IMR-90 (cell line): ENCODE measurements around the gene MACF1. TPM values are rescaled to one million over a fixed set of nuclear protein-coding genes. Genes with fewer than 3 reads are reported as not detected.

Experiments used
- ATAC-seq: fragments of 200-7000 bp; cut with Tn5 transposase; 2 replicates; pipeline ENCODE4 v1.9.1; 2020; ENCODE audit warnings: low read depth, mild to moderate bottlenecking, moderate library complexity
- BruUV-seq: library from RNA; stranded (reverse); fragments of 400-500 nt; replicated peaks from 2 replicates; lab custom pipeline; 2021; lab: Mats Ljungman, UMichigan
- CTCF ChIA-PET: fragments of 300-600 bp; formaldehyde crosslinking; extraction: SDS; loops from one replicate; lab custom pipeline; 2021; ENCODE audit warnings: antibody characterized with exemption; lab: Yijun Ruan, JAX
- POLR2A ChIA-PET: fragments of 300-600 bp; sonication (Branson Sonifier 250); formaldehyde crosslinking; loops from one replicate; lab custom pipeline; 2022; ENCODE audit warnings: antibody characterized with exemption; ENCODE audit not compliant: unreplicated experiment; lab: Charles Lee
- DNase-seq: peaks from one replicate; pipeline ENCODE4 v3.0.0; 2013
- H2AFZ ChIP-seq: replicated peaks from 2 replicates; pipeline ENCODE3; 2013; ENCODE audit warnings: low read length, mild to moderate bottlenecking; ENCODE audit not compliant: poor library complexity
- H2AK5ac ChIP-seq: 2 replicates; pipeline ENCODE4 v1.6.1; 2013; ENCODE audit warnings: low read depth, low read length, inconsistent platforms
- H2AK9ac ChIP-seq: replicated peaks from 2 replicates; pipeline ENCODE3; 2013; ENCODE audit warnings: mild to moderate bottlenecking, low read depth, low read length, moderate library complexity; ENCODE audit not compliant: poor library complexity
- H2BK120ac ChIP-seq: 2 replicates; pipeline ENCODE4 v1.6.1; 2013; ENCODE audit warnings: low read depth, low read length, inconsistent platforms
- H2BK15ac ChIP-seq: 3 replicates; pipeline ENCODE4 v1.6.1; 2013; ENCODE audit warnings: low read depth, low read length, inconsistent platforms
- H2BK20ac ChIP-seq: 2 replicates; pipeline ENCODE4 v1.6.1; 2013; ENCODE audit warnings: low read depth, mild to moderate bottlenecking, inconsistent platforms, low read length, moderate library complexity
- H2BK5ac ChIP-seq: 2 replicates; pipeline ENCODE4 v1.6.1; 2013; ENCODE audit warnings: mild to moderate bottlenecking, low read depth, low read length, inconsistent platforms; ENCODE audit not compliant: poor library complexity, severe bottlenecking
- H3K14ac ChIP-seq: replicated peaks from 2 replicates; pipeline ENCODE4 v1.6.1; 2013; ENCODE audit warnings: low read depth, low read length, inconsistent platforms
- H3K18ac ChIP-seq: 2 replicates; pipeline ENCODE4 v1.6.1; 2013; ENCODE audit warnings: low read depth, low read length, control low read depth
- H3K23ac ChIP-seq: 2 replicates; pipeline ENCODE4 v1.6.1; 2013; ENCODE audit warnings: low read depth, low read length, inconsistent platforms
- H3K27ac ChIP-seq: 2 replicates; pipeline ENCODE4 v1.5.1; 2013; ENCODE audit warnings: mild to moderate bottlenecking, control low read depth, low read length; ENCODE audit not compliant: insufficient read depth
- H3K27me3 ChIP-seq: 2 replicates; pipeline ENCODE4 v1.6.1; 2013; ENCODE audit warnings: low read length; ENCODE audit not compliant: control insufficient read depth, insufficient read depth
- H3K36me3 ChIP-seq: 2 replicates; pipeline ENCODE4 v1.6.1; 2013; ENCODE audit warnings: low read length, mixed read lengths; ENCODE audit not compliant: control insufficient read depth, insufficient read depth
- H3K4ac ChIP-seq: 2 replicates; pipeline ENCODE4 v1.6.1; 2013; ENCODE audit warnings: low read depth, low read length, inconsistent platforms
- H3K4me1 ChIP-seq: 2 replicates; pipeline ENCODE4 v1.6.1; 2013; ENCODE audit warnings: low read length, mixed read lengths; ENCODE audit not compliant: control insufficient read depth, insufficient read depth
- H3K4me2 ChIP-seq: 2 replicates; pipeline ENCODE4 v1.6.1; 2013; ENCODE audit warnings: low read depth, mild to moderate bottlenecking, control low read depth, low read length, moderate library complexity
- H3K4me3 ChIP-seq: 2 replicates; pipeline ENCODE4 v1.5.1; 2013; ENCODE audit warnings: low read depth, mild to moderate bottlenecking, control low read depth, low read length, moderate library complexity; ENCODE audit not compliant: insufficient read depth
- H3K56ac ChIP-seq: 2 replicates; pipeline ENCODE4 v1.6.1; 2013; ENCODE audit warnings: low read length, inconsistent platforms; ENCODE audit not compliant: insufficient read depth; ENCODE audit errors: extremely low read depth
- H3K79me1 ChIP-seq, 2 experiments: 2 replicates each; pipeline ENCODE4 v1.6.1; 2013; ENCODE audit warnings: low read length in 2 of 2, inconsistent platforms in 1 of 2, low read depth in 1 of 2
- H3K9ac ChIP-seq: 2 replicates; pipeline ENCODE4 v1.6.1; 2013; ENCODE audit warnings: low read depth, low read length, control low read depth
- H3K9me1 ChIP-seq: 2 replicates; pipeline ENCODE4 v1.6.1; 2013; ENCODE audit warnings: low read length, inconsistent platforms; ENCODE audit not compliant: insufficient read depth
- H3K9me3 ChIP-seq: 2 replicates; pipeline ENCODE4 v1.6.1; 2013; ENCODE audit warnings: low read length; ENCODE audit not compliant: control insufficient read depth, insufficient read depth
- H4K20me1 ChIP-seq: 2 replicates; pipeline ENCODE4 v1.6.1; 2013; ENCODE audit warnings: low read length, inconsistent platforms; ENCODE audit not compliant: insufficient read depth
- H4K5ac ChIP-seq: 2 replicates; pipeline ENCODE4 v1.6.1; 2013; ENCODE audit warnings: mild to moderate bottlenecking, low read depth, low read length, control low read depth
- H4K8ac ChIP-seq, 2 experiments: 2 replicates each; pipeline ENCODE4 v1.6.1; 2013; ENCODE audit warnings: low read depth in 2 of 2, low read length in 2 of 2, control low read depth in 1 of 2, inconsistent platforms in 1 of 2
- H4K91ac ChIP-seq: 2 replicates; pipeline ENCODE4 v1.6.1; 2013; ENCODE audit warnings: low read depth, low read length, inconsistent platforms; ENCODE audit not compliant: insufficient read depth
- CHD1 ChIP-seq: IDR thresholded peaks from 2 replicates; pipeline ENCODE4 v1.6.1; 2012; ENCODE audit warnings: low read depth, low read length, improper control_type of control experiment
- CTCF ChIP-seq: conservative IDR thresholded peaks from 2 replicates; pipeline ENCODE4 v1.5.1; 2012; ENCODE audit warnings: mild to moderate bottlenecking, low read depth, low read length, improper control_type of control experiment
- MAZ ChIP-seq: IDR thresholded peaks from 2 replicates; pipeline ENCODE4 v1.6.1; 2012; ENCODE audit warnings: low read depth, mild to moderate bottlenecking, low read length, improper control_type of control experiment, moderate library complexity, borderline replicate concordance
- WGBS, 2 experiments: methylation state at CpG; one replicate each; pipeline versions ENCODE4 v1.1.5 to v1.1.7; 2013; ENCODE audit warnings: missing lambda C conversion rate in 2 of 2; ENCODE audit not compliant: insufficient read length in 1 of 2; ENCODE audit errors: extremely low coverage in 2 of 2; 5-methylcytosine and 5-hydroxymethylcytosine counted together
- dilution Hi-C: fragments of 300-500 bp; cut with HindIII; formaldehyde crosslinking; loops from one replicate; pipeline ENCODE4 v1.14.3; 2018; ENCODE audit warnings: low sequenced_read_pairs; ENCODE audit not compliant: unreplicated experiment
- in situ Hi-C: fragments of 300-500 bp; cut with MboI; formaldehyde crosslinking; loops from 3 replicates; pipeline ENCODE4 v1.14.3; 2019; ENCODE audit warnings: low sequenced_read_pairs, inconsistent platforms, mixed read lengths
- intact Hi-C: fragments of 100-400 bp; cut with micrococcal nuclease; formaldehyde crosslinking; loops from 2 replicates; pipeline ENCODE4 v1.10.0; 2022
- polyA plus RNA-seq, 3 experiments: library from polyadenylated mRNA; depleted of rRNA; stranded (reverse); fragments of >200 nt; gene quantifications; 2 replicates each; pipeline ENCODE4 v1.2.3, GENCODE V29; 2012; ENCODE audit warnings: low replicate concordance in 1 of 3
- total RNA-seq: library from RNA; depleted of rRNA; stranded (reverse); fragments of >200 nt; gene quantifications from 2 replicates; pipeline ENCODE4 v1.2.3, GENCODE V29; 2012

Gene MACF1
- total and polyA plus RNA-seq, 2 of the 4 experiments (the other 2 are of a cell fraction), result 67.6 to 369 TPM

DNA sequence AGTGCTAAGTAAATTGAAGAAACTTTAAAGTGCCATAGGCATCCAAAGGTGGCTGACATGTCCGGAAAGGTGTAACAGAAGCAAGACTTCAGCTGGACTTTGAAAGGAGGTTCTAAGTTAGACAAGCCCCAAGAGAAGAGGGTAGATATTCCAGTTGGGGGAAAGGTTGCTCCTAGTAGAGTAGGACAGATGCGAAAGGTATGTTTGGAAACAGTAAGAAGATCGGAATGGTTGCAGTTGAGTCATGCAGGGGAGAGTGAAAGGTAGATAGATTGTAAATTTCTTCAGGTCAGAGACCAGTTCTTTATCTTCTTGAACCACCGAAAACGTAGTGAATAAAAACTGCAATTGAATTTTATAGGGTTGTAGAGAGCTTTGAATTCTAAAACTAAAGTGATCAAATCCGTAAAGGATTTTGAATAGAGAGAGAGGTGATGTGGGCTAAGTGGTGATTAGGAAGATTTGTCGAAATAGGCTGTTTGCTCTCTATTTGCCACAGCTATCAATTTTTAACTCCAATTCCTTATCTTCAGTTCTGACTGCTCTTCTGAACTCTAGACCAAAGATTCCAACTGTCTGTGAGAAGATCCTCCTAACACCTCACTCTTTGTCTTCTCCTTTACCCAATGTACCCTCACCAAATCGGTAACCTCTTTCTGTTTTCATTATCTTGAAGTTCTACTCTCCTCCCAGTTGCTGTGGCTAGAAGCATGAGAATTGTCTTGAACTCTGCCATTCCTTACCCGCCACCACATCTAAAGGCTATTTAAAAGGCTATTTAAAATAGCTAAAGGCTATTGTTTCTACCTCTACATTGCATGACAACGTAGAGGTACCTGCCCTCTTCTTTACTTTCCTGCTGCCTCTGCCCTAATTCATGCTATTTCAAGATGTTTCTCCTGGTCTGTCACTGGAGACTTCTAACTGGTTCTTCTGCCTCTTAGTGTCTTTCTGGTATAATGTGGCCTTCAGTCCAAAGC is 16.7 kb downstream of the MACF1 start:
- H3K4ac ChIP-seq, result no peak overlapping the region
- H3K4me3 ChIP-seq, result no peak overlapping the region
- H3K56ac ChIP-seq, result no peak overlapping the region
- H3K4me2 ChIP-seq, result no peak overlapping the region
- H3K18ac ChIP-seq, result no peak overlapping the region
- no peak overlapping the region for H4K8ac ChIP-seq
- H4K91ac ChIP-seq, result no peak overlapping the region
- CTCF ChIA-PET, result interaction anchor here (1.4 kb wide), 1 partner anchor 16 kb away, joined by 3 read pairs; the partner anchor contains the start of gene MACF1
- dilution Hi-C loops (no loop called here), intact Hi-C loops (no loop called here), in situ Hi-C loops (no loop called here)
- H2BK120ac ChIP-seq, result no peak overlapping the region
- ATAC-seq (no peak), DNase-seq (no peak)
- no peaks in the 10 kb centered on the region for H3K9me3 ChIP-seq
- H3K14ac ChIP-seq, result no peak overlapping the region
- no peaks in the 10 kb centered on the region; the same call in 1 of the 2 replicates for H3K4me1 ChIP-seq
- H3K23ac ChIP-seq, result no peak overlapping the region
- H2AFZ ChIP-seq, result no peak overlapping the region
- no peak overlapping the region for H2BK20ac ChIP-seq
- peaks cover 12% of the 10 kb centered on the region for H3K9me1 ChIP-seq
- peaks cover 66% of the 10 kb centered on the region for H4K20me1 ChIP-seq
- no peak overlapping the region for H3K27ac ChIP-seq
- H3K27me3 ChIP-seq, result no peaks in the 10 kb centered on the region
- H2AK9ac ChIP-seq, result no peak overlapping the region
- POLR2A ChIA-PET, result interaction anchor here (0.6 kb wide), 1 partner anchor 32 kb away, joined by 11 read pairs; no protein-coding TSS in a partner anchor
- no peaks in the 10 kb centered on the region for H3K36me3 ChIP-seq
- H3K79me1 ChIP-seq, result peaks cover 35 to 77% of the 10 kb centered on the region in 2 experiments
- H2AK5ac ChIP-seq, result no peak overlapping the region
- H2BK5ac ChIP-seq, result no peak overlapping the region
- TF ChIP-seq CHD1, result no peak
- TF ChIP-seq MAZ, result no peak
- no peak for TF ChIP-seq CTCF
- no peak overlapping the region for H2BK15ac ChIP-seq
- H3K9ac ChIP-seq, result no peak overlapping the region
- no TSS peak for BruUV-seq
- H4K5ac ChIP-seq, result no peak overlapping the region
- WGBS, 2 experiments, result 86 to 100% methylated on average over 2 to 3 of the region's 10 CpGs
